Neural cell (in vitro differentiated cells): Measurements from ENCODE around the gene HS3ST2.

Experiments used
- EP300 ChIP-seq: fragments of 450-650 bp; conservative IDR thresholded peaks from 2 replicates; pipeline ENCODE4 v1.6.1; 2014; ENCODE audit warnings: antibody characterized with exemption, mild to moderate bottlenecking, moderate library complexity; ENCODE audit not compliant: poor library complexity, severe bottlenecking
- TAF1 ChIP-seq: IDR thresholded peaks from 2 replicates; pipeline ENCODE4 v1.6.1; 2012; ENCODE audit warnings: low read depth

- TF ChIP-seq EP300: no peak
- TF ChIP-seq TAF1: no peak
Observed at GRCh38 chr16:22785552-22785951, 28.4 kb upstream of the HS3ST2 start.
